ENCODE data around the gene PITX2. TPM values are rescaled to one million over a fixed set of nuclear protein-coding genes. Genes with fewer than 3 reads are reported as not detected.

PITX2 gene
- not detected in 2 replicates for total RNA-seq

DNA sequence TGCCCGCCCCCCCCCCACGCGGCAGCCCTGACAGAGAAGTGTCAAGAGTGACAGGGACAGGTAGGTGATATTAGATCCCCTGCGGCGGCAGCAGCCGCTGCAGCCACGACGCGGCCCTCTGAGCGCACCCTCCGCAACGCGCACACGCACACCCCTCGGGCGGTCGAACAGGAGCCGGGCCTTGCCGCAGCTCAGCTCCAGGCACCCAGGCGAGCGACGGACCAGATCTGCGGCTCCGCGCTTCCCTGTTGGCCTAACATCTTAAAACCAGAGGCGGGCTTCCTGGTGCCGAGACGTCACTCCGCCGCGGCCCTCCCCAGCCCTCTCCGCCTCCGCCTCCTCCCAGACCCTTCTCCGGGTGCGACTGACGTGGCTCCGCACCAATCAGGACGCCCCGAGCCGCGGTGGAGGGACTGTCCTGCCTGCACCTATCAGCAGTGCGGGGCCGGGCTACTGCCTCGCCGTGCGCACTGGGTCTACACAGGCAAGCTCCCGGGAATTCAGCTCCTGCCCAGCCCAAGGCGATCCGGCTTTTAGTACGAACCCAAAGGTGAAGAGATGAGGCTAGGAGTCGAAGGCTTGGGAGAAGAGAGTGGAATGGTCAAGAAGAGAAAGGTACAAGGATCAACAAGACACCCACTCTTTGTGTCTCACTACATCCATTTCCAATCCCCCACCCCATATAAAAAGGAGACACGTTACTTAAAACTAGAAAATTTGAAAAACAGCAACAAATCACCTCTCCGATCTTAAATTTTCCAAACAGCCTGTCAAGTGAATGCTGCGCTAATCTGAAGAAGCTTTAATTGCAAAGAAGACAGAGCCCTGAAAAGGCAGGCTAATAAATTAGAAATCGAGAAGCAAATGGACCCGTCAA lies at the start of gene PITX2:
Gene PITX2, minus strand, starts transcription at position 237 of the 877 bp plus-strand sequence. CDS start 617 bp downstream, outside the sequence.

Other genes with a start within 250 kb of the PITX2 start
- gene ENPEP, start 146.9 kb downstream of the PITX2 start, total RNA-seq = 0.62 and 0.64 TPM in 2 replicates

Measured in cardiac ventricle fibroblast (primary cell).